ENCODE results near the gene RAP1GAP2.

GRCh38 chr17:2975469-2975958 is 179.3 kb downstream of the RAP1GAP2 start:
- TF ChIP-seq CTCF (IDR thresholded peaks at IDR 0.05; ENCODE audit: low read length) (no peak), EZH2 (optimal IDR thresholded peaks at IDR 0.05; ENCODE audit: low read depth, low read length) (no peak), EZH2phosphoT487 (IDR thresholded peaks at IDR 0.05; ENCODE audit: low read length) (no peak)

All from MM.1S (cell line).